DMS 273 (cell line): ENCODE data around the gene YES1.
"Not testable (repeated sequence)": the region's sequence is repeated elsewhere in the genome, so short reads cannot be mapped to it uniquely, and the experiment has no call there.

Experiments
- DNase-seq: peaks from one replicate; lab custom pipeline; 2025; ENCODE audit not compliant: unreplicated experiment; lab: John Stamatoyannopoulos, UW

YES1 gene

GRCh38 chr18:824179-824578 is 12.1 kb upstream of the YES1 start:
- DNase-seq, result no peak

- DNase-seq, result no peak
Measured at GRCh38 chr18:820591-821165, 8.6 kb upstream of the YES1 start.

GRCh38 chr18:816869-817268 is 4.8 kb upstream of the YES1 start:
- DNase-seq, result no peak

GRCh38 chr18:816088-816653 is 4.1 kb upstream of the YES1 start:
- DNase-seq, result no peak

GRCh38 chr18:815353-815752 is 3.3 kb upstream of the YES1 start:
- no peak for DNase-seq

- DNase-seq, result peak; percentile 16
Measured at GRCh38 chr18:814300-815084, 2.5 kb upstream of the YES1 start.

GRCh38 chr18:813172-814071 is 1.4 kb upstream of the YES1 start:
- DNase-seq, result no peak

GRCh38 chr18:812376-813171 is 532 bp upstream of the YES1 start:
- peak; percentile 92 for DNase-seq

- peak; percentile 68 for DNase-seq
Measured at GRCh38 chr18:811182-811891, 705 bp downstream of the YES1 start.

- DNase-seq, result no peak
Measured at GRCh38 chr18:809985-810642, 1.9 kb downstream of the YES1 start.

GRCh38 chr18:809228-809627 is 2.8 kb downstream of the YES1 start:
- DNase-seq, result not testable (repeated sequence)

- DNase-seq, result no peak
Measured at GRCh38 chr18:808502-808901, 3.5 kb downstream of the YES1 start.

- peak; percentile 61 for DNase-seq
Measured at GRCh38 chr18:808086-808485, 4.0 kb downstream of the YES1 start.

GRCh38 chr18:805755-806110 is 6.3 kb downstream of the YES1 start:
- DNase-seq, result no peak

- DNase-seq, result no peak
Measured at GRCh38 chr18:805008-805754, 6.9 kb downstream of the YES1 start.

- no peak for DNase-seq
Measured at GRCh38 chr18:801137-801536, 10.9 kb downstream of the YES1 start.

- no peak for DNase-seq
Measured at GRCh38 chr18:799943-800342, 12.1 kb downstream of the YES1 start.

- DNase-seq, result not testable (repeated sequence)
Measured at GRCh38 chr18:795383-795782, 16.7 kb downstream of the YES1 start.

- no peak for DNase-seq
Measured at GRCh38 chr18:789397-789796, 22.6 kb downstream of the YES1 start.
